GM19043 (cell line): ENCODE measurements around the gene MPC2.
"Not testable (repeated sequence)": the region's sequence is repeated elsewhere in the genome, so short reads cannot be mapped to it uniquely, and the experiment has no call there.

Experiments
- ATAC-seq: cut with Tn5 transposase; IDR thresholded peaks from one replicate; pipeline ENCODE4 v1.9.1; 2021; ENCODE audit warnings: low read depth; ENCODE audit not compliant: unreplicated experiment

MPC2 gene

DNA sequence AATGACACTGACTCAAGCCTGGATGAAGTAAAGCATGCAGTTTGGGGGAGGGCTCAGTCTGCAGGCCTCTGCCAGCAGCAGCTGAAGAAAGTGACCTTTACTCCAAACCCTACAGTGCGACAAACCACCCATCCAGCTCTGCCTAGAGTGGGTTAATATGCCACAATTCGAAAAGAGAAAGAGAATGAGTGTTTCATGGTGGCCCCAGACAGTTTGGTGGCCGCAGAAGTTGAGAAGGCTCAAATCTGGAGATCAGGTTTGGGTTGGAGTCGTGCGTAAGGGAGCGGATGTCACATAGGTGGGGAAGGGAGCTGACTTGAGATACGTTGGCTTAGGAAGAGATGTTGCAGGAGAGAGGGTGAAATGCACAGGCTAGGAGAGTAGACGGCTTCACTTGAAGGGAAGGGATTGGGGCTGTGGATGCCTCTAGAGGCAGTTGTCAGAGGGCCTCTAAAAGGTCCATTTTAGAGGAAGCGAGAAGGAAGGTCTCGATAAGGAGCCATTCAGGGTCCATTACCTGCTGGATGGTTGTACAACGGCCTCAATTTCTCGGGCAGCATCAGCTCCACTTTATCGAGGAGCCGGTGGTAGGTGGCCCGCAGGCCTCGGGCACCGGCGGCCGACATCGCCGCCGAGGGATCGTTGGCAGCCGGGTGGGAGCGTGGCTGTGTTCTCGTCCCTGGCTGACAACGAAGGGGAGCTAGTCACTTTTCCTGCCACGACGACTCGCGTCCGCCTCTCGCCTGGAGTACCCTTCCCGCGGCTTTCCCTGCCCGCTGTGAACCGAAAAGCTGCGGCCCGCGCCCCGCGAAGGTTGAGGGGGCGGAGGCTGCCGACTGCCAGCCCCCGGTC, 1.4 kb downstream of the MPC2 start:
- peak; percentile 2 for ATAC-seq

DNA sequence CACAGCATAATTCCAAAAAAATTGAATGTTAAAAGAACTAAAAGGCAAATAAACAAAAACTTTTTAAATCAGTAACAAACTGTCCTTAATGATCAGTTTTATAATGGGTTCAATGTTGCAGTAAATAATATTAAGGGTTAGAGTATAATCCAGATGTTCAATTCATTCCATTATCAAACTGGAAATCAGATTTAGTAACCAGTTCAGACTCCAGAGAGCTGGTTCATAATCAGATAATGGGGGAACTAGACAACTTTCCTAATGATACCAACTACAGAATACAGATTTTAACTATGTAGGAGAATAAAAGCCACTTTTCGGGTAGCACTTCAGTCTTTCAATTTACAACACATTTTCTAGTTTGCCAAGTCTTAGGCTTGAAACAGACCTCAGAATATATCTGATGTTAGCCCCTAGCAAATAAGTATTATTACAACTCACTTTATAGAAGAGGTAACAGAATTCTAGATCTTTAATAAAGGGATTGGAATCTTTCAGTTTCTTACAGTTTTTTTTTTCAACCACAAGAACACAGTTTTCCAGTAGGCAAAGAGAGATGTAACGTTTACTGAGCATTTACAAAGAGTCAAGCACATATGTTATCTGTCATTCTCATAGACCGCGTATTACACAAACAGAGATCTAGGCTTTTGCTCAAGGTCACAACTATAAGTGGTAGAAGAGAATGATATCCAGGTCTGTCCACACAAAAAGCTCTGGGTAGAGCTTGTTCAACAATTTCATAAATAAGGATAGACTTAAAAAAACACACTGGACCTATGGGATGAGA, 2.3 kb downstream of the MPC2 start:
- no peak for ATAC-seq

DNA sequence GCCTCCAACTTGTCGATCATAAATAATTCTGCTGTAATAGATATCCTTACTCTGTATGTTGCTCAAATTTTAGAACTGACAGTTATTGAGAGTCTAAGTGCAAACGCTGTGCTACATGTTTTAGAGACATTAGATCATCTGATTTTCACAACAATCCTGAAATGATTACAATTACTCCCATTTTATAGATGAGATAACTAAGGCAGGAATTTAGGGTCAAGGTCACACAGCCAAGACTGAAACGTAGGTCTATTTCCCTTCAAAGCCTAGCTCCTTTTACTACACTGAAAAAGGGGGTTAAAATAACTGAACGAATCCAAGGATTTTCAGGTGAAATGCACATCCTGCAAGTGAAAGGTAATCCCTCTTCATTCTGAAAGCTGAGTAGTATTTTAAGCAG, 3.1 kb downstream of the MPC2 start:
- no peak for ATAC-seq

DNA sequence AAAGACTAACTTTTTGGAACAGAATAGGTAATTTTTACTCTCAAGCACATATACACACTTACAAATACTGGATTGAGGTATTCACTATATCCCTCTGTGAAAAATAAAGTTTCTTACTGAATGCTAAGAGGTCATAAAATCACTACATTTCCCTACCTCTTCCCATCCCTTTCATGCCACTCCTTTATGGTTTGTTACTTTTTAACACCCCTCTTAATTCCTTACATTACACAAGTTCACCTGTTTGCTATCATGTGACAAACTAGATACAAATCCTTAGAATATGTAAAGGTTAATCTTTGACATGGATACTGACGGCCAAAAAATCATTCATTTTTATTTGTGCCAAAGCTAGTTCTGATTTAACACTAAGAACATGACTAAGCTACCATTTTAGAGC, 7.1 kb downstream of the MPC2 start:
- ATAC-seq = no peak

DNA sequence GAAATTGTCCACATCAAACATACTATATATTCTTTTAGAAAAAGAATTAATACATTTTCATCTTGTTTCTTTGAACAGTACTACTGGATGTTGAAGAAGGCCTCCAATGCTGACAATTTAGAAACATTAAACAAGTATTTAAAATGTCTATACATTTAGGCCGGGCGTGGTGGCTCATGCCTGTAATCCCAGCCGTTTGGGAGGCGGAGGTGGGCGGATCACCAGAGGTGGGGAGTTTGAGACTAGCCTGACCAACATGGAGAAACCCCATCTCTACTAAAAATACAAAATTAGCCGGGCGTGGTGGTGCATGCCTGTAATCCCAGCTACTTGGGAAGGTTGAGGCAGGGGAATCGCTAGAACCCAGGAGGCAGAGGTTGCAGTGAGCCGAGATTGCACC, 8.0 kb downstream of the MPC2 start:
- not testable (repeated sequence) for ATAC-seq

DNA sequence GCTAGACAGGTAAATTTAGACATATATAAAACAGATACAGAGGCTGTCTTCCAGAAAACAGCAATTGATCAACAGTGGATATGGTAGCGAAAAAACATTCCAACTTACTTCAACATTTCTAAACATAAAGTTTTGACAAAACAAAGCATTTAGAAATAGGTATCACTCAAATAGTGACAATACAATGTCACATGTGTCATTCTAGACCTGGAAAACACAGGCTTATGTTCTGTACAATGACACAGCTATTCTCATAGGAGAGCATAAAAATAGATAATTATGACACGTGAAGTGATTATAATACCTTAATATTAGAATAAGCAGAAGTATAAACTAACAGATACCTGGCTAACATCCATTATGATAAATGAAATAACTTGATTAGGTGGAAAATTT, 8.4 kb downstream of the MPC2 start:
- ATAC-seq = no peak

DNA sequence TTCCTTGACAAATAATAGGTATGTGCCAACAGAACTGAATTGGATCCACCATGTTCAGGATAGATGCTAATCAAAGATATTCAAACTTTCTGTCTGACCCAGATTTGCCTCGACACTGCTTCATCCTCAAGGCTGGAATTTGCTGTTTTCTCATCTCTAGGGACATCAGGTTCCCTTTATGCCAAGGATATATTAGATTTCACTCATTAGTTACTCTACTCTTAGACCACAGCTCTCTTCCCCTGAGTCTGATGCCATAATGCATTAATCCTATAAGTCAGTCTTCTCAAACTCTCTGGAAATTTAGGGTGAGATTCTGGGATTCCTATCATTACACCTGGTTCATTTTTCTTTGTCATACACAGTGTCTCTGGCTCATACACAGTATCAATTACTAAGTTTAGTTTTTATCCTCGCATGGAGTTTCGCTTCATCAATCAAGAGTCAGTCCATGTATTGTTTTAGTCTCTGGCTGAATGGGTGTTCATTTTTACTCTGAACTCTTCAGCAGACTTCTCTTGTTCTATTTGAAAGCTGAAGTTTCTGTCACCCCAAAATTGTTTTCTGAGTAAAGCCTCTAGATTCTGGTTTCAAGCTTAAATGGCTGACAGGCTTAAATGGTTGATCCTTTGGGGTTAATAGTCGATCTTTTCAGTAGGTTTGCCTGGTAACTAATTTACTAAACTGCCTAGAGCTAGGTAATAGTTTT, 9.7 kb downstream of the MPC2 start:
- peak; percentile 48 for ATAC-seq

DNA sequence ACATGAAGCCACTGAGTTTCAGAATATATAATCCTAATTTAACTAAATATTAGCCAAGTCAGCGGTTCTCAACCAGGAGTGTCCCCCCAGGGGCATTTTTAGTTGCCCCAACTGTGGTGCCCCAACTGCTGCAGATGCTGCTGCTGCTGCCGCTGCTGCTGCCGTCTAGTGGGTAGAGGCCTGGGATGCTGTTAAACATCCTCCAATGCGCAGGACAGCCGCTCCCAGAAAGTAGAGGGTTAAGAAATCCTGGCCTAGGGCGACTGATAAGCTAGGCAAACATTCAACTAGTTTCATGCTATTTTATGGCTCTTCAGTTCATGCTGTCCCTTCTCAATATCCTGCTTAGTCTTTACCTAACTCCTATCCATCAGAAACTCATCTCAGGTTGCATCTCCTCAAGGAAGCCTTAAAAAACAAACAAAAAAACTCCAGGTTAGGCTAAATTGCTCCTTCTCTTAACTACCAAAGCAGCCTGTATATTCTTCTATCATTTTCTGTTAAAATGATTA, 10.3 kb downstream of the MPC2 start:
- no peak for ATAC-seq

DNA sequence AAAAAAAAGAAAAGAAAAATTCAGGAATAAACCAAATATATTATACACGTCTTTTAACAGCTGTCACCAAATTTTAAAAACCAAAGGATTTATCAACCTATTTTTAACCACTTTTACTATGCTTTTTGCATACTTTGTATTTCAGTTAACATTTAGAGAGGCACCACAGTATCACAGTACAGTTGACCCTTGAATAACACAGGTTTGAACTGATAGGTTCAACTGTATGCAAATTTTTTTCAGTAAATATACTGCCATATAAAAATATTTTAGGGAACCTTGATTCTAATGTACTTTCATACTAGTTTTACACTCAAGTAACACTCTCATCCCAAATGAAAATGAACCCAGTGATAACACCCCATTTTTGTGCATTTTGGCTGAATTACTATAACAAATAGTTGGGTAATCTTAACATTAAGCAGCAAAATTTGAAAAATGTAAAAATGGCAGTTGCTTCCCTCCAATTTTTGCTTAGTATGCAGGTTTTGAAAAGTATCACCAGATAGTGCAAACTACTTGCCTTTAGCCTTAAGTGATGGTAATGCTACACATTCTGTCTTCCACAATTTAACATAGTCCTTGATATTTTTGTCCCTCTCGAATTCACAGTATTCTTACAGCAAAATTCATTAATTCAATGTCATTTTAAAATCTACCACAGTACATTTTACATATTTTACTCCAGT, 12.2 kb downstream of the MPC2 start:
- no peak for ATAC-seq

DNA sequence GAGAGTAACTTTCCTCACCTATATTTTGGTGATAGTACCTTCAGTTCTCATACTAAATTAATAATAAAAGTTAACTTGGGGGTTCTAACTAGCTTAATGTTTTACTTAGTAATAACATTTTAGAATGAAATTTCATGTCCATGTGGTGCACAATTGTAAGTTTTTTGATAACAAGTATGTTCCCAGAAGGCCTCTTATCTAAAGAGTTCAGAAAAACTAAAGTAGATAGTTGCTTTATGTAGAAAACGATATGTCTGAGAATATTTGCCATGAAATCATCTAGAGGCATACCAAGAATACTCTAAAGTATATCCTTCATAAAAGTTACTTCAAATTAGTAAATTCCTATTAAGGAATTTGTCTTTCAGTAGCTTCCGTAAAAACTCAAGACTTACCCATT, 12.8 kb downstream of the MPC2 start:
- no peak for ATAC-seq

DNA sequence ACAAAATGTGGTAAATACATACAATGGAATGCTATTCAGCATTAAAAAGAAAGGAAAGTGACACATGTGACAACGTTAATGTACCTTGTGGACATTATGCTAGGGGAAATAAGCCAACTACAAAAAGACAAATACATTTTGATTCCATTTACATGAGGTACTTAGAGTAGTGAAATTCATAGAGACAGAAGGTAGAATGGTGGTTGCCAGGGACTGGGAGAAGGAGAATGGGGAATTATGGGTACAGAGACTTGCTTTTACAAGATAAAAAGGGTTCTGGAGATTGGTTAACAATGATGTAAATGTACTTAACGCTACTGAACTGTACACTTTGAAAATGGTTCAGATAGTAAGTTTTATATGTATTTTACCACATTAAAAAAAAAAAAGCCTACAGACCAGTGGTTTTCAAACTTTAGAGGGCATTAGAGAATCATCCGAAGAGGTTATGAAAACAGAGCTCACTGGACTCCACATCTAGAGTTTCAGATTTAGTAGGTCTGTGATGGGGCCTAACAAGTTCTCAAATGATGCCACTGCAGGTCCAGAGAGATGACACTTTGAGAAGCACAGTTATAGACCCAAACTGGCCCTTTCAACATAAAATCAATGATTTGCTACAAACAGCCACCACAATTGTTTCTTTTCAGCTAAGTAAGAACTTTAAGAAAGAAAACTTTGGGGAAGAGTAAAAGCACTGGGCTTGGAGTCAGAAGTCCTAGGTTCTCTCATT, 13.4 kb downstream of the MPC2 start:
- peak; percentile 42 for ATAC-seq

DNA sequence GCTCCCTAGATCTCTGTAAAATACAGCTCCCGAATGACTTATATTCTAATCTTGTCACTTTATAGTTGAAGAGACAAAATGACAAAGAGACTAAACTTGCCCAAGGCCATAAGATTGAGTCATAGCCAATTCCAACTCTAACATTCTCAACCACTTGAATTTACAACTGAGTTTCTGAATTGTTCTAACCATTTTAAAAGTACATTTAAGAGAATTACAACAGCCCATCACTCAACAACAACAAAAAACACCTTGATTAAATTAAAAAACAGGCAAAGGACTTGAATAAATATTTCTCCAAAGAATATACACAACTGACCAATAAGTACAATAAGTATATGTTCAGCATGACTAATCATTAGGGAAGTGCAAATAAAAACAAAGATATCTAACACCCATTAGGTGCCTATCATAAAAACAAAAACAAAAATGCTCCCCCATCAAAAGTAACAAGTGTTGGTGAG, 14.2 kb downstream of the MPC2 start:
- ATAC-seq = no peak

DNA sequence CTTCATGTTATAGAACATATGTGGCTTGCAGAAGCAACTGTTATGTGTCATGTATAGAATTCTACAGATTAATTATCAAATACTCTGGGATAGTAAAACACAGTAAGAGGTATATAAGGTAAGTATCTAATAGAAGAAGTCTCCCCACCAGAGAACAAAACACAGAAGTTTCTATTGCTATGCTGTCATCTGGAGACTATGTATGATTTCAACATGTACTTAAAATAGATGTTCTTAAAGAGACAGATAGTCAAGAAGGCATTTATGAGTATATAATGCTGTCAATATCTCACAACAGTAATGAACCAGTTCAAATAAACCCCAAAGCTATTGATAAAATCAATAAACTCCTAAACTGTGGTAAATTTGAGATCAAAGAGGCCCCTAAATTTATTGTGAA, 14.8 kb downstream of the MPC2 start:
- ATAC-seq = no peak

DNA sequence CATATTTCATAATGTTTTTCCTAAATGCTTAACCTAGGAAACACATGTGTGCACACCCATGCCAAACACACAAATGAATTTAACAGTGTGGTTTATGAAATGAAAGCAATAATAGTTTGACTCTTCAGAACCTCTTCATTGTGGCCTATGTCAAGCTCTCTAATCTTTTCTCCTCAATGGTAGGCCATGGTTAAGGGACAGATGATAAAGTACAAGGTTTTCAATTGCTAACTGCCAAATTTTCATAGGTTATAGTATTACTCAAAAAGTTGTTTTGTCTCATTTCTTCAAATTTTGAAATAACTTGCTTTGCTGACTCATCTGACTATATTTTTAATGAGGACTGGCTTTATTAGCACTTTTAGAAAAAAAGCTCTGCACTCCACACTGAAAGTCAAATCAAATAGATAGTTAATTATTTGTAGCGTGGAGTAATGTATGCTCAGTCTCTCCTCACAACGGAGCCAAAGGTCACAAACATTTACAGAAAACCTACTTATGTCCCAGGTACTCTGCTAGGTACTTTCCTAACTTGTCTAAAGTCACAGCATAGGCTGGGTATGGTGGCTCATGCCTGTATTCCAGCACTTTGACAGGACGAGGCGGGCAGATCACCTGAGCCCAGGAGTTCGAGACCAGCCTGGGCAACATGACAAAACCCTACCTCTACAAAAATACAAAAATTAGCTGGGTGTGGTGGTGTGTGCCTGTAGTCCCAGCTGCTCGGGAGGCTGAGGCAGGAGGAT, 19.9 kb downstream of the MPC2 start:
- ATAC-seq = no peak

DNA sequence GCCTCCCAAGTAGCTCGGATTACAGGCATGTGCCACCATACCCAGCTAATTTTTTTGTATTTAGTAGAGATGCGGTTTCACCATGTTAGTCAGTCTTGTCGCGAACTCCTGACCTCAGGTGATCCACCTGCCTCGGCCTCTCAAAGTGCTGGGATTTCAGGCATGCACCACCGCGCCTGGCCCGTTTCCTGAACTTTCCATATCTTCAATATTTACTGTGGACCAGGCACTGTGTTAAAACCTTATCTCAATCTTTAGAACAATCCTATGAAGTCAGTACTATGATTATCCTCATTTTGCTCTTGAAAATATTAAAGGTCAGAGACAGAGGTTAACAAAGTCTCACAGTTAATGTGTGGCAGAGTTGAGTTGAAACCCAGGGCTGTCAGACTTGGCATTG, 21.3 kb downstream of the MPC2 start:
- no peak for ATAC-seq

DNA sequence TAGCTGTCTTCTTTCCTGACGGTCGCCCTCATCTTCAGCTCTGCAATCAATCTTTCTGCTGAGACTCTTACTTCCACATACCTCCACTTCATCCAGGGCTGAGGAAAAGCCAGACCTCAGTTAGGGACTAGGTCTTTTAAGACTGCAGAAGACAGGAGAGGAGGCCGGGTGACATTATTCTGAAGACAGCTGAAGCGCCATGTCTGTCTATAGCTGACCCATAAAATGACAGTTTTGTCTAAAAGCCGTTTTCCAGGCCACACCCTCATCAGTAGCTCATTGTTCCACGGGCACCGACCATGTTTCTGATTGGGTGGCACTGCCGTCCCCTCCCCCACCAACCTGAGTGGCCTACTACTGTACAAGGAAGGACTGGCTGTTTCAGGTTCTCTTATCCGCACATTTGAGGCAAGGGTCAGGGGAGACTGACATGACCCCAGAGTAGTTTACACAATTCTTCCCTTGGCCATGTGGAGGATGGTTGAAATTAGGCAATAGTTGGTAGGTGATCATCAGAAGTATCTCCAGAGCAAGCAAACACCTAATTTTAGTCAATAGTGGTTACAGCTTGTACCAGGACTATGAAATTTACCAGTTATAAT, 22.9 kb downstream of the MPC2 start, which contains the start of gene ADCY10:
ADCY10 (minus strand) TSS at position 240 of the 602 bp plus-strand sequence. CDS start 8,994 bp downstream, outside the sequence.
- no peak for ATAC-seq

DNA sequence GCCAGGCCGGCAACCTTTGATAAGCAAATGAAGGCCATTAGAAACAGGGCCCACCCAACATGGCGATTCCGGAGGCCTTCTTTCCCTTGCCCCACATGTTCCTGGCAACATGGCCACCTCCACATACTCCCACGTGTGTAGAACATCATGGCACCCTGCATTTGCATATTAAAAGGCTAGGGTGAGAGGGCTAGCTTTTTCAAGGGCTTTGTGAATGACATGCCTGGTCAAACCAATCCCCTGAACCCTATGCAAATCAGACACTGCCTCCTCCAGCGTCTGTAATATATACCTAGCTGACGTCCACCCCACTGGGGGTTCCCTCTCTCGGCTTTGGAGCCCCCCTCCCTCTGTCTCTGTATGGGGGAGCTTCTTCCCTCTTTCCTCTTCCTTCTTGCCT, 24.6 kb downstream of the MPC2 start:
- ATAC-seq = no peak

DNA sequence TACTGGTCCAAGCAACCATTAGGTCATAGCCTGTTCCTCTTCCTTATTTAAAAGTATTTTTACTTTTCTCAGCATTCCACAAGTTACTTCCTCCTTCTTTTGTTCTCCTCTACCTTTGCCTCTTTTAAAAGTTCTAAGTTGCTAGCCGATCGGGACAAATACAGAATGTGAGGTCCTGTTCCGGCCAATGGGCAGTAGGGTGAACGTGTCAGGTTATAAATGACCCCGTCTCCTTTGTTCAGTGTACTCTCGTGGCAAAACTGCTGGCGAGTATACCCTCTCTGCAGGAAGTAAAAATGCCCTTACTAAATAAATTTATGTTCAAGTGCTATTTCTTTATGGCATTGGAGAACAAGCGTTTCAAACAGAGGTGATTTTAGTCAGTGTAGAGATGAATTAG, 25.5 kb downstream of the MPC2 start:
- no peak for ATAC-seq

DNA sequence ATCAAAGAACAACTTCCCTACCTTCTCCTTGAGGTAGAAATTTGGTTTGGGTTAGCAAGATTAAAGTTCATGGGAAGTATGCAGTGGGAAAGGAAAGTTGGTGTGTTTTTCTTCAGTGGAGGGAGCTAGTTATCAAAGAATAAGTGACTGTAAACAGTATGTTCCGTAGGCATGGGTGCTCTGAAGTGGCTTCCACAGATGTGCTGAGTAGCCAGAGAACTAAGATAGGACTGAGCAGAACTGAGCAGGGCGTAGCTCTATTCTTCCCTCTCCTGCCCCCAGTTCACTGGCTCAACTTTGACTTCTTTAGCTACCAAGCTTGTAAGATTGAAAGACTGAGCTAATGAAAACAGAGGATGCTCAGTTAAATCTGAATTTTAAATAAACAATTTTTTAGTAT, 26.3 kb downstream of the MPC2 start:
- no peak for ATAC-seq
